Measurements from ENCODE around the gene SYT7. TPM values are rescaled to one million over a fixed set of nuclear protein-coding genes. Genes with fewer than 3 reads are reported as not detected.

Gene SYT7
- polyA plus RNA-seq, 1 experiment, result 0.04 TPM

GRCh38 chr11:61528114-61528513, 52.8 kb downstream of the SYT7 start:
- Histone ChIP-seq H3K4me3 (ENCODE audit: low read depth, low read length) (no peak overlapping the region), H3K27me3 (ENCODE audit: control insufficient read depth, insufficient read depth, low read length) (peaks cover 20% of the 10 kb centered on the region), H3K36me3 (ENCODE audit: control insufficient read depth, insufficient read depth, low read length) (no peaks in the 10 kb centered on the region)
- POLR2A ChIA-PET, result no interaction called here
- CTCF ChIA-PET, result interaction anchor here (1.0 to 9.4 kb wide), 4 partner anchors 11 to 50 kb away, joined by 3 to 101 read pairs (median 8); no protein-coding TSS in a partner anchor
- TF ChIP-seq CTCF (IDR thresholded peaks at IDR 0.05; ENCODE audit: insufficient read depth, low read depth, low read length), result no peak
- DNase-seq (ENCODE audit: low read depth), result no peak

- Histone ChIP-seq H3K4me3 (ENCODE audit: low read depth, low read length) (no peak overlapping the region), H3K27me3 (ENCODE audit: control insufficient read depth, insufficient read depth, low read length) (peaks cover 26% of the 10 kb centered on the region), H3K36me3 (ENCODE audit: control insufficient read depth, insufficient read depth, low read length) (no peaks in the 10 kb centered on the region)
- CTCF ChIA-PET, result interaction anchor here (1.0 to 9.4 kb wide), 9 partner anchors 9 to 101 kb away, joined by 3 to 101 read pairs (median 6); partner anchors contain the start of gene LRRC10B
- DNase-seq (ENCODE audit: low read depth), result no peak
- POLR2A ChIA-PET, result no interaction called here
- no peak for TF ChIP-seq CTCF (IDR thresholded peaks at IDR 0.05; ENCODE audit: insufficient read depth, low read depth, low read length)
Observed at GRCh38 chr11:61526956-61527731, 53.7 kb downstream of the SYT7 start.

GRCh38 chr11:61526229-61526628, 54.6 kb downstream of the SYT7 start:
- TF ChIP-seq CTCF (IDR thresholded peaks at IDR 0.05; ENCODE audit: insufficient read depth, low read depth, low read length), result no peak
- ChIA-PET POLR2A (interaction anchor here (0.5 kb wide), 1 partner anchor 96 kb away, joined by 7 read pairs; the partner anchor contains the start of genes CPSF7 and SDHAF2), CTCF (interaction anchor here (0.8 to 9.4 kb wide), 10 partner anchors 9 to 101 kb away, joined by 3 to 101 read pairs (median 5); partner anchors contain the start of gene LRRC10B)

GRCh38 chr11:61524963-61525587, 55.8 kb downstream of the SYT7 start:
- POLR2A ChIA-PET, result no interaction called here
- no peaks in the 10 kb centered on the region for H3K36me3 ChIP-seq (ENCODE audit: control insufficient read depth, insufficient read depth, low read length)
- peaks cover 25% of the 10 kb centered on the region for H3K27me3 ChIP-seq (ENCODE audit: control insufficient read depth, insufficient read depth, low read length)
- no peak overlapping the region for H3K4me3 ChIP-seq (ENCODE audit: low read depth, low read length)
- no peak for DNase-seq (ENCODE audit: low read depth)
- CTCF ChIA-PET, result interaction anchor here (2.1 to 9.4 kb wide), 2 partner anchors 8 to 11 kb away, joined by 8 to 101 read pairs; no protein-coding TSS in a partner anchor
- no peak for TF ChIP-seq CTCF (IDR thresholded peaks at IDR 0.05; ENCODE audit: insufficient read depth, low read depth, low read length)

More at GRCh38 chr11:61526229-61526628, 54.6 kb downstream of the SYT7 start:
- DNase-seq (ENCODE audit: low read depth), result no peak
- Histone ChIP-seq H3K4me3 (ENCODE audit: low read depth, low read length) (no peak overlapping the region), H3K27me3 (ENCODE audit: control insufficient read depth, insufficient read depth, low read length) (peaks cover 26% of the 10 kb centered on the region), H3K36me3 (ENCODE audit: control insufficient read depth, insufficient read depth, low read length) (no peaks in the 10 kb centered on the region)

GRCh38 chr11:61524446-61524845, 56.4 kb downstream of the SYT7 start:
- peaks cover 25% of the 10 kb centered on the region for H3K27me3 ChIP-seq (ENCODE audit: control insufficient read depth, insufficient read depth, low read length)
- ChIA-PET POLR2A (no interaction called here), CTCF (interaction anchor here (1.2 kb wide), 1 partner anchor 11 kb away, joined by 4 read pairs; no protein-coding TSS in a partner anchor)
- no peaks in the 10 kb centered on the region for H3K36me3 ChIP-seq (ENCODE audit: control insufficient read depth, insufficient read depth, low read length)
- no peak overlapping the region for H3K4me3 ChIP-seq (ENCODE audit: low read depth, low read length)
- no peak for DNase-seq (ENCODE audit: low read depth)
- no peak for TF ChIP-seq CTCF (IDR thresholded peaks at IDR 0.05; ENCODE audit: insufficient read depth, low read depth, low read length)

All from BJ (cell line).